HG03378 (cell line): ENCODE results near the gene GASK1B.

Source experiments
- ATAC-seq: cut with Tn5 transposase; IDR thresholded peaks from one replicate; pipeline ENCODE4 v1.9.1; 2021; ENCODE audit warnings: mild to moderate bottlenecking, moderate library complexity; ENCODE audit not compliant: unreplicated experiment

The GASK1B gene

DNA sequence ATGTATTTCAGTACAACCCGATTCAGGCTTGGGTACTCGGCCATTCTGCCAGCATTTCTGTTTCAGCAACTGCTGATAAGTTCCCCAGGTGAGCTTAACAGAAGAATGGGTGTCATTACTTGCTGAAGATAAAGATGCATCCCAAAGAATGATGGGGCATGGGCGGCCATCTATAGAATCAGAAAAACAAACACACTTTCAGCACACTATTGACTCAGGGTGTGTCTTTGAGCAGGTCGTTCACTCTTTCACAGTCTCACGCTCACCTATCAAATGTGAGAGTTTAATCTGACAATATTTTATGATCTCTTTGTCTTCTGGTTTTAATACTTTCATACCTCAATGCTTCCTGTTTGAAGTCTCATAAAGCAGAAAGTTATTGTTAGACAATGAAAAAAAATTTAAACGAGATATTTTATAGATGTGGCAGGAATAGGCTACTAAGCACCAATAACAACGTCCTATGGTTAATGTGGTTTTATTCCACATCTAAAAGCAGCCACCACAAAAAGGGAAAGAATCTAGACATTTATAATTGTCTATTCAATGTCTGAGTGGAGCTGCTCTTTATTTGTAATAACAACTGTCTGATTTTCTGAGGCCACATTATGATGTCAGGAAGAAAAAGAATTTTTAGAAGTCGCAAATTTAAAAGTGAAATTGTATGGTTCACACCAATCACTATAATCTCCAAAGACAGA, 17.0 kb downstream of the GASK1B start:
- ATAC-seq, result no peak

DNA sequence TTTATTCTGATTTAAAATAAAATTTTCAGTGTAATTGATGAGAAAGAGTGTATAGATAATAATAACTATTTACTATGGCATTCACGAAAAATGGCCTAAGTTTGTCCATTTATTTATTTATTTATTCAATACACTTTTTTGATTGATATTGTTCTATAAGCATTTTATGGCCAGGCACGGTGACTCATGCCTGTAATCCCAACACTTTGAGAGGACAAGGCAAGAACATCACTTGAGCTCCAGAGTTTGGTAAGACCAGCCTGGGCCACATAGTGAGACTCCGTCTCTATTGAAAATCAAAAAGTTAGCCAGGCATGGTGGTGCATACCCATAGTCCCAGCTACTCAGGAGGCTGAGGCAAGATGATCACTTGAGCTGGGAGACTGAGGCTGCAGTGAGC, 25.7 kb downstream of the GASK1B start:
- ATAC-seq, result no peak

DNA sequence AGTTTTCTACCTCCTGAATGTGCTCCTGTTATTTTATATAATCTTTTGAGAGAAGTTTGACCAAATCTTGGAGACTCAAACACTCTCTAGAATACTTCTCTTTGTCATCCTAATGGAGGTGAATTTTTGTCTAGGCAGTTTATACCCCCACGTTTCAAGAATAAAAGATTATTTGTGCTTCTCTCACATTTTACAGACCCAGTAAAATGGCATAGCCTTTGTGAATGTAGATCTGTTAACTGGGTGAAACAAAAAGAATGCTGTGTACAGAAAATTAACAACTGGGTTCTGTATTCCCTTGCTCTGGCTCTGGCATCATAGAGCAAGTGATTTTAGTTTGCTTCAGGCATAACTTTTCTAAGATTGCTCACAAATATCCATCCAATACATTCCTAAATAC, 26.1 kb downstream of the GASK1B start:
- no peak for ATAC-seq

DNA sequence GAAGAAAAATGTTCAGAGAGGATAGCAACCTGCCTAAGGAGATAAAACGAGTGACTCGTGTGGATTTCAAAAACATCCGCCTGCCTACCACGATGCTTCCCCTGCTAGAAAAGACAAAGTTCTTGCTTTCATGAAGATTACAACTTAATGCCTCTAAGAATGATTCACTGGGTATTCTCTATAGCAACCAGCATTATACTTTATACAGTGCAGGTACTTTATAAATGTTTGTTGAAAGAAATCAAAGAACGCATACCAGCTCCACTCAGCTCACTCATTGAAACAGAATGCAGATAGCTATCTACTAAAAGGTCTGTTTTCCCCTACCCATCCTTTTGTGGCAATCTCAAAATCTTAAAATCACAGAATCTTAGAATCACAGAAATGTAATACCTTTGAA, 33.7 kb downstream of the GASK1B start:
- ATAC-seq, result no peak

DNA sequence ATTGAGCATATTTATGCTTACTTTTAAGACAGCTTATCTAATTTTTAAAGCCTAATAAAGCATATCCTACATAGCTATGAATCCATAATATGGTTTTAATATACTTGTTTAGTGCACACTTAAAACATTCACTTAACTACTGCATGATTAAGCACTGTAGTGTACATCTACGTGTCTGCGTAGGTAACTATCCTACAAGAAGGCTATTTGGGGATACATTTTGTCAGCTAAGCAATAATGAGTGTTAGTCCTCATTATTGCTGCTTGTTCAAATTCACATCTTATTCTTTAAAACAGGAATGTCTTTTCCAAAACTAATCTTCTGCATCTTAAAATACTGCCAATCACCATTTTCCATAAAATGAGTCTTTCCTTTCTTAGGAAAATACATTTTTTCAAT, 38.6 kb downstream of the GASK1B start:
- no peak for ATAC-seq

DNA sequence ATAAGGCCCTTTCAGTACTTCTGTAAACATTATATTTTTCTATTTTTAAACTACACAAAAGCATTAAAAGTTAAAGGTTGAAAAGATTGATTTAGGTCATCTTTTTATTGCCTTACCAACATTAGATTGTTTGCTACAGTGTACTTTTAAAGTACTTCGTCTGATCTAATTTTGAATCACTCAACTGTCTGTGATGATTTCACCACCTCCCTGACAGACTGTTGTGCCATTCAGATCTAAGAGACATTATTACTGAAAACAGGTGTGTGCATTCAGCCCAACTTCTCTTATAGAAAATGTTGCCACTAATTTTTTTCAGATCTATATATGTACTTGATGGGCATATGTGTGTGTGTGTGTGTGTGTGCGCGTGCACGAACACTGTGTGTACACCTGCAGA, 39.3 kb downstream of the GASK1B start:
- ATAC-seq, result no peak

DNA sequence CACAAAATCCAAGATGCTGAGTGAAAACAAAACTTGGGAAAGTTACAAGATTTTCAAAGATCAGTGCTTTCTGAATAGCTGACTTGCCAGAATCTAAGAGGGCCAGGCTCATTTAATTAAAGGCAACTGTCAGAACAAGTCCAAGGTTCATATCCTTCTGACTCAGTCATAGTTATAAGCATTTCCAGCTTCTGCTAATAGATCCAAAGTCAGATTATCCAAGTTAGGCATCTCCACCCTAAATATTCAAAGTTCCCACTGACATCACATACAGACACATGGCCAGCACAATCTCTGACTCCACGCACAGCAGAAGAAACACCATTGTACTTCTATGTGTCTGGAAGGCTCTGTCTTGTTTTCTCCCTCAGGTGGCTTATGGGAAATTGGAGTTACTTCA, 41.8 kb downstream of the GASK1B start:
- ATAC-seq, result no peak

DNA sequence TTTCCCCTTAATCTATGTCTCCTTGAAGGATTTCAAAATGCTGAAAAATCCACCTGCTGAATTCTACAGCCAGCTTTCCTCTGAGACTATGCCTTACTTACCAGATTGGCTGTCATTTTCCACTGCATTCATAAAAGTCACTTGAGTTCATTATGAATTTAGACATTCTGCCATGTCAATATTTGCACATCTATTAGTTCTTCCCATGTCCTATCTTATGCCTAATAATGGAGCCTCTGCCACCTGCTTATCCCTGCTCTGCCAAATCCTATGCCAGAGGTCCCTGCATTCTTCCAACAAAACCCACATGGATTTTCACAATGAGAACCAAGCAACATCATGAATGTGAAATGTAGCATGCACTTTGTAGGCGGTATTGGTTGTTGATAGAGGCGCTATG, 42.6 kb downstream of the GASK1B start:
- no peak for ATAC-seq

DNA sequence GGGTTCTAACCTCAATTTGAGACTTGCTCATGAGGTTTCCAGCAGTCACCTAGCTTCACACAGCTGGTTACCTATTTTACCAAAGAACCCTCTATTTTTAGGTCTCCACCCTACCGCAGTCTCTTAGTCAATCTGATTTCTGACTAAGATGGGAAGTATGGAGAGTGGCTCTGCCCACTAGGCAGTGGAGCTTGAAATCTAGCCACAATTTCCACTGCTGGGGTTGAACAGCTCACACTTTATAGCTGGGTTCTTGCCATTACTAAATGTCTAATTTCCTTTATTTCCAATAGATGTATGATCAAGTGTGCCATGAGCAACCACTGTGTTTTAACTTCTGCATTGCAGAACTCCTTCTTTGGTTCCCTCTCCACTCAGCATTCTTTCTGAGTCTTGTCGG, 43.1 kb downstream of the GASK1B start:
- peak; percentile 99 for ATAC-seq

DNA sequence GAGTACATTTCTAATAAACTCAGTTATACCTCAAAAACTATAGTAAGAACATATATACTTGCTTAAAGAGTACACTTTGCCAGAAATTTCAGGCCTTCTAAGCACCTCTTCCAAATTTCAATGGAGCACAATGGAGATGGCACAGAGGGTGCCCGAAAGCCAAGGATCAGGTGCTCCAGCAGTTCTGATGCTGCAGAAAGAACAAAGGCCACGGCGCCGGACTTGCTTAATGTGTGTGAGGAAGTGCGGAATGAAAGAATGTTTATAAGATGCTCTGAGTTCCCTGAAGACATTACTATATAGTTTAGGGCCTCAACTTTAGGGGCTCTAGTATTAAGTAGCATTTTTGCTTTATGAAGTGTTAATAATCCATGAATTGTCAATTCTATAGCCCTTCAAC, 44.3 kb downstream of the GASK1B start:
- no peak for ATAC-seq

DNA sequence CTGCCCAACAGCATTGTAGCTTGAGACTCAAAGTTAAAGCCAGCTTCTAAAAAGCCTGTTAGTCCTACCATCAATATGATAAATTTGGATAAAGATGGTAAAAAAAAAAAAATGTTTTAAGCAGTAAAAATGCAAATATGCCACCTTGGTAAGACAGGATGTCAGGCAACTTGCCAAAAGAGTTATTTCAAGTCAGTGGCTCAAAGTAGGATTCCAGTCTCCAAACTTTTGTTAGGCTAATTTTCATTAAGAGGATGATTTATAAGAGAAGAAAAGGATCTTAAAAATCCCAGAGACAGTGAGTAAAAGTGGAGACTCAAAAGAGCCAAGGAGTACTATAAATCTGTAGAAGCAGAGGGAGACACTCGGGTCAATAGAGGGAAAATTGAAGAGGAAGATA, 47.5 kb downstream of the GASK1B start:
- no peak for ATAC-seq
